ENCODE measurements around the gene MAN1A1.
"Not testable (repeated sequence)": the region's sequence is repeated elsewhere in the genome, so short reads cannot be mapped to it uniquely, and the experiment has no call there.

Gene MAN1A1

DNA sequence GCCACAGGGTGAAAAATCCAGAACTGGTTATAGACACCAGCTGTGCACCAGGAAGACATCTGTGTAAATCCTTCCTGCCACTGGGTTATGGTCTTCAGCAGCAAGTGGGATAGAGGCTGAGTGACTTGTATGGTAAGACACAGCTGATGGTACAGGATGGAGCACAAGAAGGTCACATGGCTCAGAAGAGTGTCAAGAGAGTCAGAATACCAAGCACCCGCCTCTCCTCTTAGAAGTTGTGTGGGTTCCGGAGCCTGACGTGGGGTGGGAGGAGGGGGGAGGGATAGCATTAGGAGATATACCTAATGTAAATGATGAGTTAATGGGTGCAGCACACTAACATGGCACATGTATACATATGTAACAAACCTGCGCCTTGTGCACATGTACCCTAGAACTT is 193.5 kb downstream of the MAN1A1 start:
- not testable (repeated sequence) for FAIRE-seq; DNase-seq (ENCODE audit: insufficient read length, low spot score)

DNA sequence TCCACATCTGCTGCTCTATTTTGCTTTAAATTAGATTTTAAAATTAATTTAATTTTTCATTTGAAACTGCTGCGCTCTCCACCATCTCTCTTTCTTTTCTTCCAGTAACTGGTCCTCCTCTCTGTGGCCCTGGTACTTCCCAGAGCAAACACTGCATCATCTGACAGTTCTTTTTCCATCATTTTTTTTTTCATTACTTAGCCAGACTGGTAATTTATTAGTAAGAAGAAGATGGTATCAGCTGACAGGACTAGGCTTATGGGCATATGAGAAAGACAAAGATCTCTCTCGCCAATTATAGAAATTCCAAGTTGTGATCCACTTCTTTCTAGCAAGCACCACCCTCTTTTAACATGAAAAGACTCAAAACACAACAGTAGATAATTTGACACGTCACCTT is 197.4 kb downstream of the MAN1A1 start:
- DNase-seq (ENCODE audit: insufficient read length, low spot score) (no peak), FAIRE-seq (no peak)

DNA sequence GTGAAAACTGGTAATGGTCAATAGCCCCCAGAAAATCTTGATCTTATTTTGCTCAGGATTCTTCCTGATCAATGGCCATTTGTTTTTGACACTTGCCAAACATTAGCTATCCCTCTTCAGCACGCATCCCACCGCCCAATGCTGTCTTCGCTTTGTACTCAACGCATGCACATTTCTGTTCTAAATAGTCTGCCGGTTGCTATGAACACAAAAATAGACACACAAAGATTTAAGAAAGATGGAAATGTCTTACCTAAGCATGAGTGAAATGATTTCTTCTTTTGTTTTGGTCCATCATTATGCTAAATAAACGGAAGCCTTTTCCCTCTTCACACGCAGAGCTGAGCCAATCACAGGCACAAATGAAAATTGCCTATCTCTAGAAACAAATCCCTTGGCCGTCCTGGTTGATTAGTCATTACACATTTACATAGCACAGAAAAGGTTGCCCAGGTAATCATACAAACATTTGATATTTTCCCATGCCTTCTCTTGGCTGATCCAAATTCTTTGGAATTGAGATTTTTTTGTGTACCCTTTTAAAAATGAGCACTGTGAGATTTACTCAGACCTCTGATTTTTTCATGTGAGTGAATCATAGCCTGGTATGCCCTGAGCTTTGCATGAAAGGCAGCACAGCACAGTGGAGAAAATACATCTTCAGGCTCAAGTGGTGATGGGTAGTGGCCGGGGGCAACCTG is 200.6 kb downstream of the MAN1A1 start:
- no peak for DNase-seq (ENCODE audit: insufficient read length, low spot score)
- FAIRE-seq, result no peak

DNA sequence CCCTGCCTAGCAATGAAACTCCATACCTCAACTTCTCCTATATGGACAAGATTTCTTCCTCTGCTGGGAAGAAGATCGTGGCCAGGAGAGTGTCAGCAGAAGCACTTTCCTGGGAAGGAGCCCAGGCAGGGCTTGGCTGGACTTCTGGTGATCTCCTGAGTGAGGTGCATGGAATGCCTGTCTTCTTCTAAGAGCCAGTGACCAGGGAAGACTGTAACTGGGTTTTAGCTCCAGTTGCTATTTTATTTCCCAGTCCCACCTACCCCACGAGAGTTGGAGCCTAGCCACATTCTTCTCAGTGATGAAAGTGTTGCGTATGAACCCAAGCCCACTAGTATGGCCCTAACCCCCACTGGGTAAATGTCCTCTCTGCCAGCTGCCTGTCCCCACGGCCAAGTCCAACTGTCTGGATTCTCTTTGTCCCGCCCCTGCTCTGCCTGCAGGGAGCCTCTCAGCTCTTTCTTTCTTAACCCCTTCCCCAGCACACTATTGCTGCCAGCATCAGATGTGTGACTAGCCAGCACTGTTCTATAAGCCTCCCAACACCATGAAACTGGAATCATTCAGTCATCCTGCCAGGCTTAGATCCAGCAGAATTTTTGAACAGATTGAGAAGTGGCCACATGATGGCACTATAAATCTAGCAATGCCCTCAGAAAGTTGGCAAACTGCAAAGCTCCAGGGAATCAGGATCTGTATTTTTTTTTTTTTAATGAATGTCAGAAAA is 201.3 kb downstream of the MAN1A1 start:
- peak; percentile 24 for DNase-seq (ENCODE audit: insufficient read length, low spot score)
- peak; percentile 90 for FAIRE-seq

DNA sequence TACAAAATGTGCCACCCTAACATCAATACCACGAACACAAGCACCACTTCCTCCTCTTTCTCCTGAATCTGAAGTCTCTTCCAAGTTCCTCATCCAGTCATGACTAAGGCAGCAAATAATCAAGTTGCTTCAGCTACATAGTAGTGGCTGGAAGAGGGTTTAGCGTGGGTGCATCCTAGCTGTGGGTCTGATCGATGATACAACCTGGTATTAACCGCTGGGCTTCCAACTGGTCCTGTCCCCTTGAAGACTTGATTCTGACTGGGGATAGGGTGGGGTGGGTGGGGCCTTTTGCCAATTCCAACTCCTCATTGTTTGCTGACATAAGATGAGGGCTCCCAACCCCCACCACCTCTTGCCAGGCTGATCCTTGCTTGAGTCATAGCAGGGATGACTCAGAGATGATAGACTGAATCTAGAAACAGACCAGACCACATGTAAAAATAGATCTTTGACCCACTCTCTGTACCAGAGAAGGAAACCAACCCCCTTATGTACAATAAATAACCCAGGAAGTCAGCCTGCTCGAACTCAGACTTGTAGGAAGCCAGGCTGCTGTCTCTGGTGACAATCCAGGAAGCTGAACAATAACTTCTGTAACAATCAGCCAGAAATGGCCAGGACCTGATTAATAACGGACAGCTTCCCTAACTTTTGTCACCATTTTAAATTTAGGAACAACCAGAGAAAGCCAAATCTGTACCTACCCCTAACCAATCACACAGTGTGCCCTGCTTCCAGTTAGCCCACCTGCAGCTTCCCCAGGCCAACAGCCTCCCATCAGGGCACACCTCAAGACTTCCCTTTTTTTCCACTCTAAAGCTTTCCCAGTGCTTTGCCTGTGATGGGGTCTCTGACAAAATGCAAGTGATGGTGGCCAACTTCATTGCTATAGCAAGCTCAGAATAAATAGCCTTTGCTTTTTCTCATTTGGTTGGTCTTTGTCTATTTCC is 202.2 kb downstream of the MAN1A1 start:
- DNase-seq (ENCODE audit: insufficient read length, low spot score), result peak; percentile 50
- peak; percentile 85 for FAIRE-seq

DNA sequence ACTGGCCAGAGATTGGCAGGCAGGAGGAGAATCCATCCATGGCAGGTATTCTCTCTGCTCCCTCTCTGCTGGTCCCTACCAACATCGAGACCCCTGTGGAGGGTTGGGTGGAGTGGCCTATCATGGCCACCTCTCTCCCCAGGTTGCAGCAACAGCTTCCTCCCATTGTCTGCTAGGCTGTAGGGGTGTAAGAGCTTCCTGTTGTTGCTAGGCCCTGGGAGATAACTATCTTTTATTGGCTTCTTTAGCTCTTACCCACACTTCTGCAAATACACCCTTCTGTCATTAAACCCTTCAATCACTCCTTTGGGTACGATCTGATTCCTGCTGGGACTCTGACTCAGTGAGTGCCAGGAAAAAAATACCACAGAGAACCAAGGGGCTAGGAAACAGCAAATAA is 204.4 kb downstream of the MAN1A1 start:
- DNase-seq (ENCODE audit: insufficient read length, low spot score) (no peak), FAIRE-seq (no peak)

DNA sequence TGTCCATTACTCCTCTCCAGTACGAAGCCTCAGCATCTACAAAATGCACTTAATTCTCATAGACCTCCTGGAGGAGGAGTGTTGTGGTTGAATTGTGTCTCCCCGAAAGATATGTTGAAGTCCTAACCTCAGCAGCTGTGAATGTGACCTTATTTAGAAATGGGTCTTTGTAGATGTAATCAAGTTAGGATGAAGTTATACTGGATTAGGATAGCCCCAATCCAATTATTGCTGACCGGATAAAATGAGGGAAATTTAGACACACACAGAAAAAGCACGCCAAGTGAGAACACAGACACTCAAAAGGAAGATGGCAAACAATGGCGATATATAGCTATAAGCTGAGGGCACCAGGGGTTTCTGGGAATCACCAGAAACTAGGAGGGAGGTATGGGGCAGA is 206.9 kb downstream of the MAN1A1 start:
- no peak for FAIRE-seq
- no peak for DNase-seq (ENCODE audit: insufficient read length, low spot score)

DNA sequence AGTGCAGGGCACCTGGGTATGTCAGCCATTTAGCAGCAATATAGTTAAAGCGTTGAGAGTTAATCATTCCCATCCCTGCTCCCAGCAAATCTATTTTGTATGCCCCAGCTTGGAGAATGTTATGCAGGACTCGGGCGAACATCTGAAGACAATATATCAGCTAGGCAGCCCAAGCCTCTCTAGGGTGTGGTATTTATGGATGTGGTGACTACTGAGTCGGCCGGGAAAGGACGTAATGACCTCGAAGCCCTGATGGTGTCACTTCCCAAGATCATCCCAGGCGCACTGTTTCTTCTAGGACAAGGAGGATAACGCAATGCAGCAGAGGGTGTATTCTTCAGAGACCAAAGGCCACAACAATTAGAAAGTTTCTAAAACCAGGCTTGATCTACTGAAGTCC is 207.5 kb downstream of the MAN1A1 start:
- FAIRE-seq (no peak), DNase-seq (ENCODE audit: insufficient read length, low spot score) (no peak)

DNA sequence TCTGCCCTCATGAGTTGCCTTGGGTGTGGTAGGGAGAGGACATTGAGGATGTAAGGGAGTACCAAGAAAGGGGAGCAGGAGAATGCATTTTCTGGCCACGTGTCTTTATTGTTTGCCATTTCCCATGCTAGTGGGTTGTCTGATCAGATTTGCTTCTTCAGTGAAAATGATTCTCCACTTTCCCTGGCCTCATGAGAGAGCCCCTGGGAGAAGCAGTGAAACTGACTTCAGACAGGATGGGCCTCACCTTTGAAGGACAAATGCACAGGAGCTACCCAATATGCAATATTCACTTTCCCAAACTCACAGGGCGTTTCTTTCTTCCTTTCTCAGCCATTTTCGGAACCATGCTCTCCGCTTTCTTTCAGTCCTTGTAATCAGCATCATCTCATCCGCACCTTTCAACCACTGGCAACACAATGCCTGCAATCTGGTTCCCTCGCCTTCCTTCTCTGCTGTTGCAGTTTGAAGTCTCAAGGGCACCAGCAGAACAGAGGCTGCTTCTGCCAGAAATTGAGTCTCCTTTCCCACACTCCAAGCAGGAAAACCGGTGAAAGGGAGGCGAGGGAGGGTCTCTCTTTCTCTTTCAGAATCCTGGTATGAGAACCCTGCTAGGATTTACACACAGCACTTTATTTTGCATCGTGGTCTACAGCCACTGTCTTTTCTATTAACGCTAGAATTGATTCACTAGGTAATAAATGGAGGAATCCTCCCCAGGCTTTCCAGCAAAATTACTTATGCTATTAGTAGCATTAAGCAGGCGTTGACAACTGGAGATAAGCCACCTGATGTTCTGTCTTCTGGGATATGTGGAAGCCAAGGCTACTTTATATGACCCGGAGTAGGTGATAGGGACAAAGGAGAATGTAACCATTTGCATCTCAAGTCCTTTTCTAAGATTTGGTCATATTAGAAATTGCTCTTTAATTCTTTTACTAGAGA is 209.1 kb downstream of the MAN1A1 start:
- FAIRE-seq, result no peak
- no peak for DNase-seq (ENCODE audit: insufficient read length, low spot score)

DNA sequence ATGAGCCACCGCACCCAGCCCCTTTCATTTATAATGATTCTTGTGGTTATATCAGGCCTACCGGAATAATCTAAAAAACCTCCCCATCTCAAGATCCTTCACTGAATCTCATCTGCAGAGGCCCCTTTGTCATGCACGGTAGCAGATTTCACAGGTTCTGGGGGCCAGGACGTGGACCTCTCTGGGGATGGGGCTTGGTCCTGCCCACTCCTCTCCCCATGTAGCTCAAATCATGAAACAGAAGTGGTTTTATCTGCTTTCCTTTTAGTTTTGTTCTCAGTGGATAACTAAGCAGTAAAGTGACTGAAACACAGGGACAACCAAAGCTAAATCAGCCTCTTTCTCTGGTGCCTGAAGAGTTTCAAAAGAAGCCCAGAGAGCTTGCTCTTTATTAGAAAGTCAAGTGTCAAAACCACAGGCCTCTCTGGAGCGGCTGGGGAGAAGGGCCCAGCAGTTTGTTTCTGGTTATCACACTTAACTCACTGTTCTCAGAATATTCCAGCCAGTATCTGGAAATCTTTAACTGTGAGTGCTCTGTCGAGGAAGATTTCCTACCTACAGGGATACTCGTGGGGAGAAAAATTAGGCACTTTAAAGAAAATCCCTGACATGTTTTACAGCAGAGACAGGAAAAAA is 210.5 kb downstream of the MAN1A1 start:
- no peak for DNase-seq (ENCODE audit: insufficient read length, low spot score)
- peak; percentile 86 for FAIRE-seq

DNA sequence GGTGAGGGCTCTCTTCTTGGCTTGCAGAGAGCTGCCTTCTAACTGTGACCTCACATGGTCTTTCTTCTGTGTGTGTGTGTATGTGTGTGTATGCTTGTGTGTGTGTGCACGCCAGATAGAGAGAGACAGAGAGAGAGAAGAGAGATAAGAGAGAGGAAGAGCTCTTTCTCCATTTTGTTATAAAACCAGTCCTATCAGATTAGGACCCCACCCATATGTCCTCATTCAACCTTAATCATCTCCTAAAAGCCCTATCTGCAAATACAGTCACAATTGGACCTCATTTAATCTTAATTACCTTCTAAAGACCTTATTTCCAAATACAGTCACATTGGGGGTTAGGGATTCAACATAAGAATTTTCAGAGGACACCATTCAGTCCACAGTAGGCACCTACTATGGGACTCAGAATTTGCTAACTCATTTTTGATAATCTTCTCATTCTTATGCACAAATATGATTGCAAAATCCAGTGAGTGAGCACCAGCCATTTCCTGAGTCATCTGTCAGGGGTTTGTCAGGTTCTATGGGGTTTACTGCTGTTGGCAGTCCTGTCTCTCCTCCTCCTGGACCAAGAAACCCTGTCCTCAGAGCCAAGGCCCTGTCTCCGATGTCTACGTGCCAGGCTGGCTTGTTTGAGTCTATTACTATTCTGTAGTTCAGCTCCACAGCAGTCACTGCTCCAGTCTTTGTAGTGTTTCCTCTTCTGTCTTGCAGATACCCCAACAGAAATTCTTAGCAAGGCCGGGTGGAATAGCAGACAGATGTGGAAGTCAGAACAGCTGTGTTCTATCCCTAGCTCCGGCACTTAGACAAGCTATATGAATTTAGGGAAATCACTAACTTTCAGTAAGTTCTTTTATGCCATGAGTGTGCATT is 212.1 kb downstream of the MAN1A1 start:
- DNase-seq (ENCODE audit: insufficient read length, low spot score), result no peak

DNA sequence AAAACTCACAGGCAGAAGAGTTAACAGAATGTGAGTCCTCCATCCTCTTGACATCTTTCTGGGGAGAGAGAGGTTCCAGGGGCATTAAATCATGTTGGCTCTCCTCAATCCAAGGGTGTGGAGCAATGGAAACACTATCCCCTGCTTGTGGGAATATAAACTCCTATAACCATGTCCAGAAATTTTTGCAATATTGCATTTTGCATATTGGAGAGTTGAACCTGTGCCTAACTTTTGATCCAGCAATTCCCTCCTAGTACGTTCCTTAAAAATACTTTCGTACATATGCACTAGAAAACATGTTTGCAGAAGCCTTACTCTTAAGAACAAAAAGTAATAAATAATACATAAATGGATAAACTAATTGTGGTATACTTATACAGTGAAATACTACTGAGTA is 214.8 kb downstream of the MAN1A1 start:
- no peak for DNase-seq (ENCODE audit: insufficient read length, low spot score)
- no peak for FAIRE-seq

More for the DNA sequence above, 212.1 kb downstream of the MAN1A1 start:
- no peak for FAIRE-seq

DNA sequence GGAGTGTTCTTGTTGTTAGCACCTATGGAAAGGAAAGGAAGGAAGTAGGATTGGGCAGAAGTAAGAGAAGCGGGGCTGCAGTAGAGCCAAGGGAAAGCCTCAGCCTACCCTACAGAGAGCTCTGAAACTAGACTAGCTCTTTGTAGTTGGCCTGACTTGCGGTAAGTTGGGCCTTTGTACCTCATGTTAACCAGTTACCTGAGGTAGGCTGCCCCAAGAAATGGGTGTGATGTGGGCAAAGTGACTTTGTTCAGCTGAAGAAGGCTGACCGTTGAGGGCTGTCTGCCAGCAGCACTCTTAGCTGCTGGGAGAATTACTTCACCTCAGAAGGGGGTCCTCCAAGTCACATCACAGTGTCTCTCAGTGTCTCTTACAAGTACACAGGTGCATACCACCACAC is 216.2 kb downstream of the MAN1A1 start:
- FAIRE-seq, result no peak
- DNase-seq (ENCODE audit: insufficient read length, low spot score), result no peak

DNA sequence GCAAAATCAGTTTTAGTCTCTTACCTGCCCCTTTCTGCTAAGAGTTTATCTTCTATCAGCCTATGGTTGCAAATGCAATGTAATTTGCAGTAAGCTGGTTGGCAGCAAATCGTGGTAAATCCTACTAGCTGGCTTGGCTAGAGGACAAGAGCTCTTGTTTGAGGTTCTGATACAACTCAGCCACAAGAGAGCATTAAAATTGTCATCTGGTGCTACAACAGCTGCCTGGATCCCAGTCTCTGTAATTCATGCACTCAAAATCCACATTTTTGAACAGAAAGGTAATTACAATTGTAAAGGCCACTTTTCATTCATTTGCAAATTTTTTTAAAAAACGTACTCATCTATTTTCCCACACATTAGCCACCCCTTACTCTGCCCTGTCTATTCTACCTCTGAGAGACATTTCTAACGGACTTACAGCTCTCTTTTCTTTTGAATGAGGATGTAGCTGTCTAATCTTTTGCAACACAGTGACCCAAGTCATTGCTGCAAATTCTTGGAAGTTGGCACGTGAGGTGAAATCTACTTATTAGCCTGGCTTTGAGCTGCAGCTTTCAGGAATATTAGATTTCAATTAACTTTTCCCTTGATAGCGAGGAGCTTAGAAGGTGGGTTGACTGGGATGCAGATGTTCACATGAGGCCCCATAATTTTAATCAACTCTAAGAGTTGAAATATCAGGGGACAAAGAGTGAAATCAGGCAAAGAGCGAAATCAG is 217.1 kb downstream of the MAN1A1 start:
- FAIRE-seq (no peak), DNase-seq (ENCODE audit: insufficient read length, low spot score) (no peak)

DNA sequence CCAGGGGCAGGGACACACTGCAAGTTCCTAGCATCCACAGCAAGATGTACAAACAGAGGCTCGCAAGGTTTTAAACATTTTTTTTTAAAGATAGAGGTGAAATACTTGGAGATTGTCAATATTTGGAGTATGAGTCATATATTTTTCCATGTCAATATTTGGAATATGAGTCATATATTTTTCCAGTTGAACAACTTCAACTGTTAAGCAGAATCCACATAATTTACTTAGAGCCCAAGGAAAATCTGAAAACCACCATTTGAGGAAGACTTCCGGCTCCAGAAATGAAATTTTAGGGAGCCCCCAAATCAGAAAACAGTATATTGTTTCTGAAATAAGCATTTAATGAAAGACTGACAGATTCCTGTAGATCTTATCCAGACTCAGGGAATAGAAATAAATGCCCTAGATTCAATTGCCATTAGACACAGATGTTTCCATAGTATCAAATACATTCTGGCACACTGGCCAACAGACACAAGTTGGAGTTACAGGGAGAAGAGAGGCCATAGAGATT is 219.5 kb downstream of the MAN1A1 start:
- DNase-seq (ENCODE audit: insufficient read length, low spot score), result no peak
- FAIRE-seq, result no peak

DNA sequence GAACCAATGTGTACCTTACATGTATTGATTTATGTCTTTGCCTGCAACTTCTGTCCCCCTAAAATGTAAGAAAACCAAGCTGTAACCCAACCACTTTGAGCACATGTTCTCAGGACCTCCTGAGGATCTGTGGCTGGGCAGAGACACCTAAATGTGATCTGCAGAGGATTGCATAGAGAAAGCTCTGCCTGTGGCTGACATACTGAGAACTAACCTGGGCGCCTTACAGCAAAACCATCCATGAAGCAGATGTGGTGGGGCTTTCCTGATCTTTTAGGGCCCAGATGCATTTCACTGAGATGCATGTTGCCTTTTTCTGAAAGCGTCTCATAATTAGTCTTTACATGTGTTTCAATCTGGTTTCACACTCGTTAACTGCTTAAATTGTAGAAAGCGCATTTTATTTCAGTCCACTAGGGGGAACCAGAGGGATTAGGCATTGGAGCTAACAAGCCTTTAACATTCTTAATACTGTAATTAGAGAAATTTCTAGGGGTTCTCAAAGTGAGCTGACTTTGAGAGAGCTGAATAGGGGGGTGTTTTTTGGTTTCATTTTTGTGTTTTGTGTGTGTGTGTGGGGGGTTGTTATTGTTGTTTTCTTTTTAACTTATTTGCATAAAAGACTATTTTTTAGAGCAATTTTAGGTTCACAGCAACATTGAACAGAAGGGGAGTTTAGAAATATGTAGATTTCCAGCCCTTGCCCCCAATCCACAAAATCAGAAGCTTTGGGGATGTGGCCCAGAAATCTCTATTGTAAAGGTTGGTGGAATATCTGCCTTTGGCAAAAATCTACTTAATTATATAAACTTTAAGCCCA is 220.2 kb downstream of the MAN1A1 start:
- peak; percentile 42 for DNase-seq (ENCODE audit: insufficient read length, low spot score)
- FAIRE-seq, result peak; percentile 88

All from GM19239 (cell line).